Upper lobe of right lung (tissue), 1 donor: Measurements from ENCODE around the gene NEDD4L. TPM values are rescaled to one million over a fixed set of nuclear protein-coding genes. Genes with fewer than 3 reads are reported as not detected.
"Not testable (repeated sequence)": the region's sequence is repeated elsewhere in the genome, so short reads cannot be mapped to it uniquely, and the experiment has no call there.

Source experiments
- ATAC-seq: fragments of 200-7000 bp; cut with Tn5 transposase; one replicate; pipeline ENCODE4 v1.9.1; 2020; ENCODE audit warnings: mild to moderate bottlenecking, moderate library complexity
- DNase-seq: peaks from one replicate; pipeline ENCODE4 v3.0.0-alpha.2; 2020
- H3K27ac ChIP-seq: fragments of 200-600 bp; one replicate; pipeline ENCODE4 v1.8.0; 2022
- H3K27me3 ChIP-seq: fragments of 200-600 bp; one replicate; pipeline ENCODE4 v1.8.0; 2022; ENCODE audit warnings: mild to moderate bottlenecking
- H3K36me3 ChIP-seq: fragments of 200-600 bp; one replicate; pipeline ENCODE4 v1.8.0; 2022
- H3K4me1 ChIP-seq: fragments of 200-600 bp; one replicate; pipeline ENCODE4 v1.8.0; 2022
- H3K4me3 ChIP-seq: fragments of 200-600 bp; one replicate; pipeline ENCODE4 v1.8.0; 2022; ENCODE audit warnings: mild to moderate bottlenecking
- H3K9me3 ChIP-seq: fragments of 200-600 bp; one replicate; pipeline ENCODE4 v1.8.0; 2022
- intact Hi-C: fragments of 100-400 bp; cut with DNase I; formaldehyde crosslinking; loops from one replicate; pipeline ENCODE4 v1.11.0; 2022
- total RNA-seq: library from RNA; stranded (reverse); fragmentation: NEBNext Ultra II Directional; extraction: Animal tissue kit (Norgen Biotek cat#: 25700); gene quantifications from one replicate; pipeline ENCODE4 v1.2.1, GENCODE V29; 2021
- TF ChIP-seq, protein P1 (sequence below): fragments of 200-600 bp; IDR thresholded peaks from one replicate; pipeline ENCODE4 v1.8.0; 2022; ENCODE audit warnings: antibody characterized with exemption
- donor health status: DM: no; HTN: yes; CAD: no; lungs with severe emphysema.

Gene NEDD4L
- total RNA-seq, 1 donor from 2014 or later, result 192 TPM

GRCh38 chr18:58378411-58379379 lies 334.7 kb downstream of the NEDD4L start:
- Histone ChIP-seq H3K9me3 (no peaks in the 10 kb centered on the region), H3K27me3 (no peaks in the 10 kb centered on the region), H3K4me3 (no peak overlapping the region), H3K4me1 (no peaks in the 10 kb centered on the region), H3K36me3 (peaks cover 40% of the 10 kb centered on the region), H3K27ac (no peak overlapping the region)
- TF ChIP-seq, protein P1, sequence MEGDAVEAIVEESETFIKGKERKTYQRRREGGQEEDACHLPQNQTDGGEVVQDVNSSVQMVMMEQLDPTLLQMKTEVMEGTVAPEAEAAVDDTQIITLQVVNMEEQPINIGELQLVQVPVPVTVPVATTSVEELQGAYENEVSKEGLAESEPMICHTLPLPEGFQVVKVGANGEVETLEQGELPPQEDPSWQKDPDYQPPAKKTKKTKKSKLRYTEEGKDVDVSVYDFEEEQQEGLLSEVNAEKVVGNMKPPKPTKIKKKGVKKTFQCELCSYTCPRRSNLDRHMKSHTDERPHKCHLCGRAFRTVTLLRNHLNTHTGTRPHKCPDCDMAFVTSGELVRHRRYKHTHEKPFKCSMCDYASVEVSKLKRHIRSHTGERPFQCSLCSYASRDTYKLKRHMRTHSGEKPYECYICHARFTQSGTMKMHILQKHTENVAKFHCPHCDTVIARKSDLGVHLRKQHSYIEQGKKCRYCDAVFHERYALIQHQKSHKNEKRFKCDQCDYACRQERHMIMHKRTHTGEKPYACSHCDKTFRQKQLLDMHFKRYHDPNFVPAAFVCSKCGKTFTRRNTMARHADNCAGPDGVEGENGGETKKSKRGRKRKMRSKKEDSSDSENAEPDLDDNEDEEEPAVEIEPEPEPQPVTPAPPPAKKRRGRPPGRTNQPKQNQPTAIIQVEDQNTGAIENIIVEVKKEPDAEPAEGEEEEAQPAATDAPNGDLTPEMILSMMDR, result no peak
- intact Hi-C loops, result no loop called here
- DNase-seq (no peak), ATAC-seq (peak; percentile 12)

GRCh38 chr18:58379443-58379842 lies 335.4 kb downstream of the NEDD4L start:
- ATAC-seq (no peak), DNase-seq (no peak)
- Histone ChIP-seq H3K27ac (no peak overlapping the region), H3K9me3 (no peaks in the 10 kb centered on the region), H3K36me3 (peaks cover 39% of the 10 kb centered on the region), H3K4me3 (no peak overlapping the region), H3K27me3 (no peaks in the 10 kb centered on the region), H3K4me1 (no peaks in the 10 kb centered on the region)
- TF ChIP-seq, protein P1, result no peak
- intact Hi-C loops, result no loop called here

DNA sequence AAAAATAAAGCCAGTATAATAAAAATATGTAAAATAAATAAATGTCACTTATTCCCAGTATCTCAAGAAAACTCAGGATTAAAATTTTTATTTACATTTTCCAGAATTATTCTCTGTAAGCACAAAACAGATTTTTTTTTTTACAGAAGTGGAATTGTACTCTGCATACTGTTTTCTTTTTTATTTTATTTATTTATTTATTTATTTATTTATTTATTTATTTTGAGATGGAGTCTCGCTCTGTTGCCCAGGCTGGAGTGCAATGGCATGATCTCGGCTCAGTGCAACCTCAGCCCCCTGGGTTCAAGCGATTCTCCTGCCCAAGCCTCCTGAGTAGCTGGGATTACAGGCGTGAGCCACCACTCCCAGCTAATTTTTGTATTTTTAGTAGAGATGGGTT lies 336.1 kb downstream of the NEDD4L start:
- intact Hi-C loops, H3K4me1 ChIP-seq, DNase-seq, H3K9me3 ChIP-seq, H3K4me3 ChIP-seq, H3K27ac ChIP-seq, ATAC-seq, H3K27me3 ChIP-seq: not testable (repeated sequence)
- H3K36me3 ChIP-seq, result peaks cover 39% of the 10 kb centered on the region

DNA sequence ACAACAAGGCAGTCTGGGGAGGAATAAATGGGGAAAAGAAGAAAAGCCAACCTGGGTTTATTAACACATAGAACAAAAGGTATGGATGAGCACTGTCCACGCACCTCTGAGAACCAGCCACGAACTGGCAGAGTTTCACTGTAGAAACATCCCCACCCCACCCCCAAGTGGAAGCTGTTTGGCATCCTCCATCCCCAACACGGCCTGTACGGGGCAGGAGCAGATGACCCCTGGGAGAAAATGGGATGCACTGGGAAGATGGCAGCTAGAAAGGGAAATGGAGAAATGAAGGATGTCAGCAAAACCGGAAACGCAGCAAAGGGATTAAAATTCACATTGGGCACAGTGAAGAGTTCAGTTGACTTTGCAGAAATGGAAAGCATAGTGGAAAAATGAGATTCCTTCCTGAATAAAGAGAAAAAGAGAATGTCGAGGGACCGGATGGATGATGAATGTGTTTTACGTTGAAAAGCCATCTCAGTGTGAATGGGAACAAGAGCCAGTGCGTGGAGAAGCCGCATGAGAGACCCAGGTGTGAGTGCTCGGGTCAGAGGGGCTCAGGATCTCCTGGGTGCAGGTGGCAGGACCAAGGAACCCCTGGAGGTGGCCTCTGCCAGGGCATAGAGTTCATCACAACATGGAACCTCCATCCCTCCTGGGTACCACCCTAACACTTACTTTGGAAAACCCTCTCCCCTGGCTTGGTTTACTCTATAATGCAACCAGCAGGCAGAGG lies 337.8 kb downstream of the NEDD4L start:
- Histone ChIP-seq H3K27ac (no peak overlapping the region), H3K4me1 (no peaks in the 10 kb centered on the region), H3K36me3 (peaks cover 34% of the 10 kb centered on the region), H3K9me3 (no peaks in the 10 kb centered on the region), H3K4me3 (no peak overlapping the region), H3K27me3 (no peaks in the 10 kb centered on the region)
- intact Hi-C loops, result no loop called here
- DNase-seq (no peak), ATAC-seq (no peak)
- TF ChIP-seq, protein P1, result no peak

- intact Hi-C loops, result no loop called here
- H3K9me3 ChIP-seq, result no peaks in the 10 kb centered on the region
- ATAC-seq, result no peak
- no peaks in the 10 kb centered on the region for H3K27me3 ChIP-seq
- H3K36me3 ChIP-seq, result peaks cover 40% of the 10 kb centered on the region
- TF ChIP-seq, protein P1, result no peak
- no peak overlapping the region for H3K27ac ChIP-seq
- H3K4me3 ChIP-seq, result no peak overlapping the region
- no peaks in the 10 kb centered on the region for H3K4me1 ChIP-seq
- no peak for DNase-seq
Measured at GRCh38 chr18:58382446-58382845, 338.4 kb downstream of the NEDD4L start.

GRCh38 chr18:58385472-58385871 lies 341.4 kb downstream of the NEDD4L start:
- Histone ChIP-seq H3K36me3 (peaks cover 59% of the 10 kb centered on the region), H3K27ac (no peak overlapping the region), H3K27me3 (no peaks in the 10 kb centered on the region), H3K4me3 (no peak overlapping the region), H3K9me3 (no peaks in the 10 kb centered on the region), H3K4me1 (no peaks in the 10 kb centered on the region)
- DNase-seq (no peak), ATAC-seq (no peak)
- TF ChIP-seq, protein P1, result no peak
- intact Hi-C loops, result no loop called here
